D721Med (cell line): Measurements from ENCODE around the gene PCDHA12.
A peak's percentile ranks its signal among the peaks of the same experiment; 100 is the strongest.

ENCODE experiments used
- DNase-seq: peaks from one replicate; pipeline ENCODE4 v3.0.0; 2011; ENCODE audit warnings: low spot score; ENCODE audit not compliant: insufficient read length
- FAIRE-seq: peaks from 2 replicates; lab custom pipeline; 2011; peaks lifted over from hg19 to GRCh38; lab: Jason Lieb, UNC
- CTCF ChIP-seq: IDR thresholded peaks from 2 replicates; pipeline ENCODE4 v1.5.1; 2012; ENCODE audit warnings: mild to moderate bottlenecking, control low read depth; ENCODE audit not compliant: insufficient read depth; ENCODE audit errors: missing control alignments

Gene PCDHA12

DNA sequence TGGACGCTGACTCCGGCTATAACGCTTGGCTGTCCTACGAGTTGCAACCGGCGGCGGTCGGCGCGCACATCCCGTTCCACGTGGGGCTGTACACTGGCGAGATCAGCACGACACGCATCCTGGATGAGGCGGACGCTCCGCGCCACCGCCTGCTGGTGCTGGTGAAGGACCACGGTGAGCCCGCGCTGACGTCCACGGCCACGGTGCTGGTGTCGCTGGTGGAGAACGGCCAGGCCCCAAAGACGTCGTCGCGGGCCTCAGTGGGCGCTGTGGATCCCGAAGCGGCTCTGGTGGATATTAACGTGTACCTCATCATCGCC, 2.1 kb downstream of the PCDHA12 start:
- DNase-seq (no peak), FAIRE-seq (no peak)
- no peak for TF ChIP-seq CTCF

DNA sequence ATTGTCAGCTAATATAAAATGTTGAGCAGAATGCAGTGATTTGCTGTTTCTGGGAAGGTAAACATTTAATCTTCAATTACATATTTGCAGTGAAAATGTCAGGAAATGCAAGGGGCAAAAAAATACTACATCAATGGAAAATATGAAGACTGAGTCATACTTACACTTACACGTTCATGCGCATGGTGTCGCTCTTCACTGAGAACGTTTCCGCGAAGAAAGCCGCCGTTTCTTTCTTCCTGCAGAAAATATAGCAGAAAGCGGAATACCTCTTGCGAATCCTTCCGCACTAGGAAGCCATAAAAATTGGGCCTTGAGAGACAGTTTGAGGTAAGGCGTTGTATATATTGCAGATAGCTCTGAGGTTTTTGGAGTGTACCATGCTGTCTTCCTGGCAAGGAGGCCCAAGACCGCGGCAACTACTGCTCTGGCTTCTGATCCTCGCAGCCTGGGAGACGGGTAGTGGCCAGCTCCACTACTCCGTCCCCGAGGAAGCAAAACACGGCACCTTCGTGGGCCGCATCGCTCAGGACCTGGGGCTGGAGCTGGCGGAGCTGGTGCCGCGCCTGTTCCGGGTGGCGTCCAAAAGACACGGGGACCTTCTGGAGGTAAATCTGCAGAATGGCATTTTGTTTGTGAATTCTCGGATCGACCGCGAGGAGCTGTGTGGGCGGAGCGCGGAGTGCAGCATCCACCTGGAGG, 6.9 kb downstream of the PCDHA12 start, which contains the start of gene PCDHA13:
Gene PCDHA13, plus strand, starts transcription at position 236 of the 702 bp plus-strand sequence. Its CDS starts 145 bp downstream, at position 381.
- FAIRE-seq (no peak), DNase-seq (no peak)
- no peak for TF ChIP-seq CTCF

- peak; percentile 60 for TF ChIP-seq CTCF
- FAIRE-seq (no peak), DNase-seq (no peak)
Observed at GRCh38 chr5:140882591-140882899, 7.4 kb downstream of the PCDHA12 start.

DNA sequence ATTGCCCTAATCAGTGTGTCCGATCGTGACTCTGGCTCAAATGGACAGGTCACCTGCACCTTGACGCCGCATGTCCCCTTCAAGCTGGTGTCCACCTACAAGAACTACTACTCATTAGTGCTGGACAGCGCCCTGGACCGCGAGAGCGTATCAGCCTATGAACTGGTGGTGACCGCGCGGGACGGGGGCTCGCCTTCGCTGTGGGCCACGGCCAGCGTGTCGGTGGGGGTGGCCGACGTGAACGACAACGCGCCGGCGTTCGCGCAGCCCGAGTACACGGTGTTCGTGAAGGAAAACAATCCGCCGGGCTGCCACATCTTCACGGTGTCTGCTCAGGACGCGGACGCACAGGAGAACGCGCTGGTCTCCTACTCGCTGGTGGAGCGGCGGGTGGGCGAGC, 8.3 kb downstream of the PCDHA12 start:
- no peak for TF ChIP-seq CTCF
- DNase-seq (no peak), FAIRE-seq (no peak)

DNA sequence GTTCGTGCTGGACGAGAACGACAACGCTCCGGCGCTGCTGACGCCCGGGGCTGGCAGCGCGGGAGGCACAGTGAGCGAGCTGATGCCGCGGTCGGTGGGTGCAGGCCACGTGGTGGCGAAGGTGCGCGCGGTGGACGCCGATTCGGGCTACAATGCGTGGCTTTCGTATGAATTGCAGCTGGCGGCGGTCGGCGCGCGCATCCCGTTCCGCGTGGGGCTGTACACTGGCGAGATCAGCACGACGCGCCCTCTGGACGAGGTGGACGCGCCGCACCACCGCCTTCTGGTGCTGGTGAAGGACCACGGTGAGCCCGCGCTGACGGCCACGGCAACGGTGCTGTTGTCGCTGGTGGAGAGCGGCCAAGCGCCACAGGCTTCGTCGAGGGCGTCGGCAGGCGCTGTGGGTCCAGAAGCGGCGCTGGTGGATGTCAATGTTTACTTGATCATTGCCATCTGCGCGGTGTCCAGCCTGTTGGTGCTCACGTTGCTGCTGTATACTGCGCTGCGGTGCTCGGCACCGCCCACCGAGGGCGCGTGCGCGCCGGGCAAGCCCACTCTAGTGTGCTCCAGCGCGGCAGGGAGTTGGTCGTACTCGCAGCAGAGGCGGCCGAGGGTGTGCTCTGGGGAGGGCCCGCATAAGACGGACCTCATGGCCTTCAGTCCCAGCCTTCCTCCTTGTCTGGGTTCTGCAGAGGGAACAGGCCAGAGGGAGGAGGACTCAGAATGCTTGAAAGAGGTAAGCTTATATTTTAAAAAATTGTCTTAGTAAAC, 9.0 kb downstream of the PCDHA12 start:
- no peak for FAIRE-seq
- no peak for TF ChIP-seq CTCF

DNA sequence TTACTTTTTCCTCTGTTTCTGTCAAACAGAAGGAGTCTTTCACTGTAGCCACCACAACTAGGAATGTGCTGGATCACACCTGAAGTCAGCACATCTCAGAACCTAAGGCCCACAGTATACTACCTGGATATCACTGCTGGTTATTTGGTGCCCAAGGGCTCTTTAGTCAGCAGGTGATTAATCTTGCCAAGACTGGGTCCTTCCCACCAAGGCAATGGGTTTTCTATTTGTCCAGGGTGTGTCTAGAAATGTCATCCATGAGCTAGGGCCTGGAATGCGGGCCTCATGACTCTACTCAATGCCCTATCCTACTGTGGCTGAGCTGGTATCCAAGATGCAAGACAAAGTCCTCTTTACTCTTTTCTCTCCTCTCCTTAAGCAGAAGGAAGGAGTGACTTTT, 41.2 kb downstream of the PCDHA12 start:
- DNase-seq (no peak), FAIRE-seq (no peak)
- no peak for TF ChIP-seq CTCF

More for the DNA sequence above, 9.0 kb downstream of the PCDHA12 start:
- no peak for DNase-seq

DNA sequence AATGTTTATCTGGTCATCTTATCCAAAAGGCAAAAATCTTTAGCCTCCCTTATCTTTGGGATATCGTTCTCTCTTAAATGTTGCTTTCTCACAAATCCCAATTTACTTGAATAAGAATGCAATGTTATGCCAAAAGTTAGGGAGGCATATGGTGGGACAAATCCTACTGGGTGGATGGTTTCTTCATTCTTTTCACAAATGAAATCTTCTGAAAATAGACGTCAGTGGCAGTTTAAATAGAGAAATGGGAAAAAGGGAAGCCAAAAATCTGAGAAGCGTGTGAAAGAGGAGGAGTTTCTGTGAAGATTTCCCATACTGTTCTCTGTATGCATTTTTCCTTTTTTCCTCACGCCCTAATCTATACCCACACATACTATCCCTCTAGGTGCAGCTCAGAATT, 48.5 kb downstream of the PCDHA12 start:
- DNase-seq (no peak), FAIRE-seq (no peak)
- TF ChIP-seq CTCF = no peak
